Measurements from ENCODE around the gene SPOCK1. TPM values are rescaled to one million over a fixed set of nuclear protein-coding genes. Genes with fewer than 3 reads are reported as not detected.

The SPOCK1 gene
- total and polyA plus RNA-seq, 2 donors (not counting 3 experiments of a cell fraction or from before 2014, with no cell fraction given): 144 to 280 TPM

- CTCF ChIA-PET: interaction anchor here (1.0 to 3.0 kb wide), 4 partner anchors 101 to 184 kb away, joined by 3 to 29 read pairs (median 3); no protein-coding TSS in a partner anchor
- H3K9me1 ChIP-seq (replicated peaks; ENCODE audit: control insufficient read depth, extremely low read depth, insufficient read depth, low read length): no peaks in the 10 kb centered on the region
Observed at GRCh38 chr5:137503456-137503855, 4.3 kb upstream of the SPOCK1 start.

More at GRCh38 chr5:137503456-137503855, 4.3 kb upstream of the SPOCK1 start:
- H3K4me2 ChIP-seq (ENCODE audit: insufficient read depth, low read length): no peak overlapping the region
- no peak overlapping the region for H3K27ac ChIP-seq (ENCODE audit: insufficient read depth, low read depth, low read length)
- H3K4me1 ChIP-seq (ENCODE audit: control insufficient read depth, extremely low read depth, insufficient read depth, low read length): no peaks in the 10 kb centered on the region
- peaks cover 5% of the 10 kb centered on the region for H3K79me2 ChIP-seq (ENCODE audit: control insufficient read depth, insufficient read depth, low read length)
- no peak overlapping the region for H2AFZ ChIP-seq (ENCODE audit: low read depth, low read length)
- no peak overlapping the region for H3K4me3 ChIP-seq (replicated peaks in 1 of 3; ENCODE audit: insufficient read depth in 1 of 3, low read depth in 1 of 3, low read length in 3 of 3)
- DNase-seq (ENCODE audit: low read depth, low spot score): no peak
- TF ChIP-seq CTCF (IDR thresholded peaks at IDR 0.05; ENCODE audit: extremely low read depth in 1 of 2, insufficient read depth in 1 of 2, low read depth in 1 of 2, low read length in 2 of 2): no peak
- no peak for TF ChIP-seq FOS (IDR thresholded peaks at IDR 0.05; ENCODE audit: borderline replicate concordance, insufficient read depth, low read length)
- TF ChIP-seq POLR2A (IDR thresholded peaks at IDR 0.05; ENCODE audit: low read depth, low read length): no peak
- TF ChIP-seq MYC (IDR thresholded peaks at IDR 0.05; ENCODE audit: low read depth, low read length): no peak
- no peak for TF ChIP-seq GATA2 (IDR thresholded peaks at IDR 0.05; ENCODE audit: insufficient read depth, insufficient read length, low read depth, low read length)
- TF ChIP-seq JUN (IDR thresholded peaks at IDR 0.05; ENCODE audit: borderline replicate concordance, insufficient read depth, insufficient read length, low read depth): no peak
- intact Hi-C loops (cut with micrococcal nuclease): no loop called here
- H4K20me1 ChIP-seq (replicated peaks; ENCODE audit: control insufficient read depth, extremely low read depth, insufficient read depth, low read length): no peaks in the 10 kb centered on the region
- POLR2A ChIA-PET: no interaction called here
- dilution Hi-C loops (cut with MboI; ENCODE audit: extremely low pct_ligation_motif_present, low sequenced_read_pairs): no loop called here
- H3K36me3 ChIP-seq (ENCODE audit: control insufficient read depth in 2 of 2, extremely low read depth in 1 of 2, insufficient read depth in 2 of 2, low read length in 2 of 2): no peaks in the 10 kb centered on the region
- H3K9ac ChIP-seq (replicated peaks; ENCODE audit: extremely low read depth, insufficient read depth, low read length): no peak overlapping the region
- peaks cover 16 to 18% of the 10 kb centered on the region in 2 experiments for H3K27me3 ChIP-seq (ENCODE audit: control insufficient read depth in 2 of 2, insufficient read depth in 2 of 2, low read length in 2 of 2)
- BruUV-seq (replicated peaks): no TSS peak
- H3K9me3 ChIP-seq (replicated peaks; ENCODE audit: control insufficient read depth, insufficient read depth, low read length): no peaks in the 10 kb centered on the region
- no peak for FAIRE-seq

Data from endothelial cell of umbilical vein (primary cell).